ENCODE data around the gene INHBA. TPM values are rescaled to one million over a fixed set of nuclear protein-coding genes. Genes with fewer than 3 reads are reported as not detected.

INHBA gene
- total RNA-seq, 4 donors from 2014 or later = 0.85 to 5.3 (median 1.4) TPM; not detected in 1

DNA sequence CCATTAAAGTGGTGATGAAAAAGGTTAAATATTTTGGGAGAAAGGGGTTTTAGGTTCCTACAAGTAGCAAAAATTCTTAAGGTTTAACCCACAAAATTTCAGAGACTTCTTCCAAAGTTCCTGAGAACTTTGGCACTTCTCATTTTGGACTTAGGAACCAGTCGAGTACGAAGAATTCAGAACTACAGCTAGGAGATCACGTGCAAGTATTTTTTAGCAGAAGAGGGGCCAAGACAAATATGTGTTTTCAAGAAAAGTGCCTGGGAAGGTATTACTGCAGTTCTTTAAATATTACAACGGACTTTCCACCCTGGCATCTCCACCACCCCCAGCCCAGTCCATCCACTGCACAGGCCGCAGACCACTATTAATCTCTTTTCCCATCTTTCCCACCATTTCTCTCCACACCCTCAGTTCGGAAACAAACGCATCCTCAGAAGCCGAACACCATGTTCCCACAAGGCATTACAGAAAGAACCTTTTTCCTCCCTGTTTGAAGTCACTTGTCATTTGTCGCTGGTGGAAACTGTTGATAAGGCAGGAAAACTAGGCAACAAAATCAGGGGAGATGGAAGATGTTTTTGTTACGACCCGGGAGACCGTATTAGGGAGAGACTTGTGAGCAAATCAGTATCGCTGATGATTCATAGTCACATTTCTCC is 7.1 kb downstream of the INHBA start:
- Histone ChIP-seq H3K4me3 (peak overlapping the region; percentile 10 to 53 (median 26)), H3K27me3 (peaks cover 0 to 42% (median 0%) of the 10 kb centered on the region in 4 donors), H3K36me3 (no peaks in the 10 kb centered on the region), H3K4me1 (peaks cover 3 to 43% (median 21%) of the 10 kb centered on the region in 3 donors), H3K9me3 (no peaks in the 10 kb centered on the region), H3K27ac (peak overlapping the region in 3 of 4 donors; percentile 61 to 76 (median 72))
- WGBS, 2 donors = 50 to 61% methylated on average over 13 of the region's 13 CpGs
- TF ChIP-seq, protein P1, sequence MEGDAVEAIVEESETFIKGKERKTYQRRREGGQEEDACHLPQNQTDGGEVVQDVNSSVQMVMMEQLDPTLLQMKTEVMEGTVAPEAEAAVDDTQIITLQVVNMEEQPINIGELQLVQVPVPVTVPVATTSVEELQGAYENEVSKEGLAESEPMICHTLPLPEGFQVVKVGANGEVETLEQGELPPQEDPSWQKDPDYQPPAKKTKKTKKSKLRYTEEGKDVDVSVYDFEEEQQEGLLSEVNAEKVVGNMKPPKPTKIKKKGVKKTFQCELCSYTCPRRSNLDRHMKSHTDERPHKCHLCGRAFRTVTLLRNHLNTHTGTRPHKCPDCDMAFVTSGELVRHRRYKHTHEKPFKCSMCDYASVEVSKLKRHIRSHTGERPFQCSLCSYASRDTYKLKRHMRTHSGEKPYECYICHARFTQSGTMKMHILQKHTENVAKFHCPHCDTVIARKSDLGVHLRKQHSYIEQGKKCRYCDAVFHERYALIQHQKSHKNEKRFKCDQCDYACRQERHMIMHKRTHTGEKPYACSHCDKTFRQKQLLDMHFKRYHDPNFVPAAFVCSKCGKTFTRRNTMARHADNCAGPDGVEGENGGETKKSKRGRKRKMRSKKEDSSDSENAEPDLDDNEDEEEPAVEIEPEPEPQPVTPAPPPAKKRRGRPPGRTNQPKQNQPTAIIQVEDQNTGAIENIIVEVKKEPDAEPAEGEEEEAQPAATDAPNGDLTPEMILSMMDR (IDR thresholded peaks at IDR 0.05) = no peak
- TF ChIP-seq POLR2A (IDR thresholded peaks at IDR 0.05) = no peak
- intact Hi-C loops (cut with DNase I) = loop anchor here (10.0 kb wide), 1 partner anchor 651 kb away; no protein-coding TSS in a partner anchor
- no peak for DNase-seq

DNA sequence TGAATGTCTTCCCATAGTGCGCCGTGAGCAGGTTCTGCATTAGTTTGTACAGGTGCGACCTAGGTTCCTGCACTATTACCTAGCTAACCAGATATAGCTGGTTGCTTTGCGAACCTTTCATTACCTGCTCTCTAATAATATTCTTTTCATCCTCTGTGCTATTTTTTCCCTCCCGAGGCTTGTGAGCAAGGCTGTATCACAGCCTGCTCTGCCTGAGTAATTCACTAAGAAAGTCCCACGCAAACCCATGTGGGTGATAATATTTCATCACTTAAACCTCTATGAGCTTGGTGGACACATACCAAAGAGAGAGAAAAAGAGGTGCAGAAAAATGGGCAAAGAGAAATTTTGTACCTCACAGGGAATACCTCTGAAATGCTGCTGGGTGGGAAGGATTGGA is 8.4 kb downstream of the INHBA start:
- H3K27ac ChIP-seq = no peak overlapping the region
- H3K27me3 ChIP-seq = peaks cover 0 to 29% (median 0%) of the 10 kb centered on the region in 4 donors
- no peak for DNase-seq
- intact Hi-C loops (cut with DNase I) = loop anchor here (10.0 kb wide), 1 partner anchor 650 kb away; no protein-coding TSS in a partner anchor
- H3K4me1 ChIP-seq = peaks cover 3 to 30% (median 14%) of the 10 kb centered on the region in 3 donors
- H3K9me3 ChIP-seq = no peaks in the 10 kb centered on the region
- TF ChIP-seq POLR2A (IDR thresholded peaks at IDR 0.05) = no peak
- TF ChIP-seq, protein P1 (IDR thresholded peaks at IDR 0.05) = no peak
- no peak overlapping the region for H3K4me3 ChIP-seq
- peaks cover 0 to 4% (median 0%) of the 10 kb centered on the region in 3 donors for H3K36me3 ChIP-seq
- 83 to 92% methylated on average over 6 of the region's 6 CpGs for WGBS, 2 donors

DNA sequence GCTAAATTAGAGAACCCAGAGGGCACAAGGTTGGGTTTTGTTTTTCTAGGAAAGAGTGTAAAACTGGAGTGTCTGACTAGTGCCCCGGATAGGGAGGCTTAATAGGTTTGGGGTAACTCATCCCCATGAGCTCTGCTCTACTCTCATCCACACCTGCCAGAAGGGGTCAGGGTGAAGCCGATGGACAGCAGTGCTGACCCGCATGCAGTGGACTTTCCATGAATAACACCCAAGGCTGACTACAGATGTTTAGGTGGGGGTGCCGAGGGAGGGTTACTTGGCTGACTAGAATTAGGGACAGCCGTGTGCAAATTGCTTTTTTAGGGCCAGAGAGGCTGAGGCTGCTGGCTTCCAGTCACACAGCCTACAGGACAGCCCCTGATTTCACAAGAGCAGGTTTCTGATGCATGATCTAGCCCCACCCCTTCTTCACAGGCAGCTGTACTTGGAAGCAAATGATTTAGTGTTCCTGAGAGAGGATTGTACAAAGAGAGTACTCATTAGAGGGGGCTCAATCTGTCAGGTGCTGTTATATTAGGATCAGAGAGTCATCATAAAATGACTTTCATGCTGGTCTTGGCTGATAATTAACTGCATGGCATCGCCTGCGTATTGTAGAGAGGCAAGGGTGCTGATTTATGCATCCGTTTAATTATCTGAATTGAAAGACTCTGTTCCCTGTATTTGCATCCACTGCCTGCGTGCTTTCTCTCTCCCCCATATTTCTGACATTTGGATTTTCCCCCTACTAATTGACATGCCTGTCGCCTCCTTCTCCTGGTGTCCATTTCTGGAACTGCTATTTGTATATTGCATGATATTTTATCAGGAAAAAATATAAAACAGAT is 9.5 kb downstream of the INHBA start:
- peaks cover 0 to 26% (median 0%) of the 10 kb centered on the region in 4 donors for H3K27me3 ChIP-seq
- TF ChIP-seq POLR2A (IDR thresholded peaks at IDR 0.05) = no peak
- TF ChIP-seq, protein P1 (IDR thresholded peaks at IDR 0.05) = peak in 4 of 6 experiments; percentile 16 to 39 (median 18)
- WGBS, 2 donors = 73 to 79% methylated on average over 10 of the region's 10 CpGs
- no peaks in the 10 kb centered on the region for H3K9me3 ChIP-seq
- H3K4me1 ChIP-seq = peaks cover 0 to 19% (median 10%) of the 10 kb centered on the region in 3 donors
- H3K27ac ChIP-seq = no peak overlapping the region
- peaks cover 0 to 4% (median 0%) of the 10 kb centered on the region in 3 donors for H3K36me3 ChIP-seq
- DNase-seq = no peak
- no peak overlapping the region for H3K4me3 ChIP-seq
- intact Hi-C loops (cut with DNase I) = loop anchor here (10.0 kb wide), 1 partner anchor 649 kb away; no protein-coding TSS in a partner anchor

GRCh38 chr7:41692251-41692650 is 10.6 kb downstream of the INHBA start:
- intact Hi-C loops (cut with DNase I) = loop anchor here (10.0 kb wide), 1 partner anchor 647 kb away; no protein-coding TSS in a partner anchor
- no peak for DNase-seq
- H3K27me3 ChIP-seq = peaks cover 0 to 22% (median 0%) of the 10 kb centered on the region in 4 donors
- H3K36me3 ChIP-seq = peaks cover 0 to 4% (median 0%) of the 10 kb centered on the region in 3 donors
- WGBS, 2 donors = 58 to 72% methylated on average over 7 of the region's 7 CpGs
- TF ChIP-seq POLR2A (IDR thresholded peaks at IDR 0.05) = no peak
- TF ChIP-seq, protein P1 (IDR thresholded peaks at IDR 0.05) = no peak
- H3K27ac ChIP-seq = no peak overlapping the region
- no peak overlapping the region for H3K4me3 ChIP-seq
- H3K9me3 ChIP-seq = no peaks in the 10 kb centered on the region
- peaks cover 0 to 18% (median 10%) of the 10 kb centered on the region in 3 donors for H3K4me1 ChIP-seq
